ENCODE data around the gene LRRC31. TPM values are rescaled to one million over a fixed set of nuclear protein-coding genes. Genes with fewer than 3 reads are reported as not detected.

LRRC31 gene
- total RNA-seq, result not detected in 2 replicates

GRCh38 chr3:169869484-169870220 lies at the start of gene LRRC31:
TSS of gene LRRC31 (minus strand) at chr3:169869935. CDS start at chr3:169869807, 128 bp downstream.
- DNase-seq (ENCODE audit: low read depth in 2 of 2), result no peak

GRCh38 chr3:169914321-169914720 lies 44.6 kb upstream of the LRRC31 start:
- peak in 1 of 2 donors; percentile 25 for DNase-seq (ENCODE audit: low read depth in 2 of 2)

- DNase-seq (ENCODE audit: low read depth in 2 of 2), result no peak
Measured at GRCh38 chr3:169913323-169913722, 43.6 kb upstream of the LRRC31 start.

GRCh38 chr3:169911272-169911671 lies 41.5 kb upstream of the LRRC31 start, which contains the start of gene SAMD7:
TSS of gene SAMD7 (plus strand) at chr3:169911572. CDS start at chr3:169919499, 7,927 bp downstream.
- no peak for DNase-seq (ENCODE audit: low read depth in 2 of 2)

GRCh38 chr3:169907944-169908343 lies 38.2 kb upstream of the LRRC31 start:
- no peak for DNase-seq (ENCODE audit: low read depth in 2 of 2)

GRCh38 chr3:169907476-169907875 lies 37.7 kb upstream of the LRRC31 start:
- DNase-seq (ENCODE audit: low read depth in 2 of 2), result no peak

- no peak for DNase-seq (ENCODE audit: low read depth in 2 of 2)
Measured at GRCh38 chr3:169905404-169905803, 35.7 kb upstream of the LRRC31 start.

- no peak for DNase-seq (ENCODE audit: low read depth in 2 of 2)
Measured at GRCh38 chr3:169901453-169901852, 31.7 kb upstream of the LRRC31 start.

- DNase-seq (ENCODE audit: low read depth in 2 of 2), result no peak
Measured at GRCh38 chr3:169897284-169897683, 27.5 kb upstream of the LRRC31 start.

GRCh38 chr3:169895072-169895471 lies 25.3 kb upstream of the LRRC31 start:
- no peak for DNase-seq (ENCODE audit: low read depth in 2 of 2)

GRCh38 chr3:169894110-169894509 lies 24.4 kb upstream of the LRRC31 start:
- DNase-seq (ENCODE audit: low read depth in 2 of 2), result no peak

GRCh38 chr3:169891886-169892285 lies 22.2 kb upstream of the LRRC31 start:
- no peak for DNase-seq (ENCODE audit: low read depth in 2 of 2)

- no peak for DNase-seq (ENCODE audit: low read depth in 2 of 2)
Measured at GRCh38 chr3:169886671-169887070, 16.9 kb upstream of the LRRC31 start.

GRCh38 chr3:169880576-169881250 lies 11.0 kb upstream of the LRRC31 start:
- no peak for DNase-seq (ENCODE audit: low read depth in 2 of 2)

- no peak for DNase-seq (ENCODE audit: low read depth in 2 of 2)
Measured at GRCh38 chr3:169879845-169880575, 10.3 kb upstream of the LRRC31 start.

GRCh38 chr3:169879013-169879557 lies 9.3 kb upstream of the LRRC31 start:
- no peak for DNase-seq (ENCODE audit: low read depth in 2 of 2)

- DNase-seq (ENCODE audit: low read depth in 2 of 2), result no peak
Measured at GRCh38 chr3:169871129-169871886, 1.6 kb upstream of the LRRC31 start.

GRCh38 chr3:169868369-169868768 lies 1.4 kb downstream of the LRRC31 start:
- no peak for DNase-seq (ENCODE audit: low read depth in 2 of 2)

- no peak for DNase-seq (ENCODE audit: low read depth in 2 of 2)
Measured at GRCh38 chr3:169867584-169868210, 2.0 kb downstream of the LRRC31 start.

GRCh38 chr3:169865176-169865767 lies 4.5 kb downstream of the LRRC31 start:
- DNase-seq (ENCODE audit: low read depth in 2 of 2), result no peak
